Kidney (tissue), 14 donors: ENCODE measurements around the gene COL26A1. TPM values are rescaled to one million over a fixed set of nuclear protein-coding genes. Genes with fewer than 3 reads are reported as not detected.
A peak's percentile ranks its signal among the peaks of the same experiment; 100 is the strongest.

ENCODE experiments used
- DNase-seq, 5 donors: peaks; one replicate each; pipeline ENCODE4 v3.0.0-alpha.2; 2013 to 2020
- FAIRE-seq: peaks from 2 replicates; lab custom pipeline; 2012; peaks lifted over from hg19 to GRCh38; lab: Jason Lieb, UNC
- H3K27ac ChIP-seq, 2 donors: one replicate each; pipeline ENCODE4 v1.7.0; 2013; ENCODE audit warnings: low read depth in 2 of 2, low read length in 2 of 2, inconsistent platforms in 1 of 2
- H3K27me3 ChIP-seq: one replicate; pipeline ENCODE4 v1.7.1; 2013; ENCODE audit warnings: low read length, inconsistent platforms; ENCODE audit not compliant: control insufficient read depth, insufficient read depth
- H3K36me3 ChIP-seq, 3 donors: one replicate each; pipeline versions ENCODE4 v1.7.0 to v1.7.1; 2013; ENCODE audit warnings: low read length in 3 of 3, control low read depth in 1 of 3, inconsistent platforms in 1 of 3; ENCODE audit not compliant: insufficient read depth in 3 of 3, control insufficient read depth in 2 of 3
- H3K4me1 ChIP-seq, 3 donors: one replicate each; pipeline versions ENCODE4 v1.7.0 to v1.7.1; 2013; ENCODE audit warnings: low read length in 3 of 3, inconsistent platforms in 1 of 3, low read depth in 1 of 3; ENCODE audit not compliant: control insufficient read depth in 2 of 3, insufficient read depth in 2 of 3
- H3K4me3 ChIP-seq, 3 donors: one replicate each; pipeline versions ENCODE4 v1.7.0 to v1.8.1; 2013; ENCODE audit warnings: low read length in 3 of 3, control low read depth in 1 of 3, inconsistent platforms in 1 of 3
- H3K9ac ChIP-seq, 3 donors: one replicate each; pipeline versions ENCODE4 v1.7.0 to v1.7.1; 2013; ENCODE audit warnings: low read length in 3 of 3, control low read depth in 1 of 3, inconsistent platforms in 1 of 3
- H3K9me3 ChIP-seq, 3 donors: one replicate each; pipeline versions ENCODE4 v1.7.0 to v1.7.1; 2013; ENCODE audit warnings: low read length in 3 of 3, control low read depth in 1 of 3, inconsistent platforms in 1 of 3; ENCODE audit not compliant: control insufficient read depth in 2 of 3, insufficient read depth in 1 of 3
- intact Hi-C: fragments of 100-400 bp; cut with DNase I; formaldehyde crosslinking; loops from one replicate; pipeline ENCODE4 v1.11.1; 2022
- polyA plus RNA-seq: library from polyadenylated mRNA; stranded (reverse); fragments of 350-450 nt; fragmentation: Illumina TruSeq; extraction: RNeasy Lipid Tissue Mini Kit (QIAGEN cat#74804); gene quantifications from one replicate; pipeline ENCODE4 v1.2.3, GENCODE V29; 2014; ENCODE audit warnings: low read depth, low replicate concordance; ENCODE audit not compliant: insufficient read depth
- total RNA-seq: library from RNA; stranded (reverse); fragmentation: NEBNext Ultra II Directional; extraction: Animal tissue kit (Norgen Biotek cat#: 25700); gene quantifications from one replicate; pipeline ENCODE4 v1.2.1, GENCODE V29; 2021
- TF ChIP-seq, protein P1 (sequence below): IDR thresholded peaks from 3 replicates; pipeline ENCODE4 v1.5.1; 2012; ENCODE audit warnings: mild to moderate bottlenecking, moderate library complexity, borderline replicate concordance; ENCODE audit not compliant: insufficient read depth; ENCODE audit errors: extremely low read depth
- donor health status: control.
- donor health status: control.
- donor health status: control.
- donor health status: control.
- donor health status: control.
- donor health status: DM: yes; HTN: yes; CAD: no.
- donor health status: Normal renal cell carcinoma (clear cell type).

COL26A1 gene
- total and polyA plus RNA-seq, 2 donors from 2014 or later: 1.2 to 3.5 TPM

DNA sequence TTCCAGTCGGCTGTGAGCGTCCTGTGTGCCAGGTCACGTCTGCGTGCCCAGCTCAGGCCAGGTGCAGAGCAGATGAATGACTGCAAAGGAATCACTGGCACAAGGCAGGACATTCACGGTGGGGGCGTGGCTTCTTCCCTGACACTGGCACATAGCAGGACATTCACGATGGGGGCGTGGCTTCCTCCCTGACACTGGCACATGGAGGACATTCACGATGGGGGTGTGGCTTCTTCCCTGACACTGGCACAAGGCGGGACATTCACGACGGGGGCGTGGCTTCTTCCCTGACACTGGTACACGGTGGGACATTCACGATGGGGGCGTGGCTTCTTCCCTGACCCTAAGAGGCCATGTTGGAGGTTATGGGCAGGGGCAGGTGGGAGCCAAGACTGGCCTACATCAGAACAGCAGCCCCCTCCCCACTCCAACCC is 202.1 kb downstream of the COL26A1 start:
- peak in 3 of 5 donors; percentile 57 to 73 (median 65) for DNase-seq
- FAIRE-seq: no peak
- Histone ChIP-seq H3K9ac (no peak overlapping the region), H3K27ac (no peak overlapping the region), H3K27me3 (no peaks in the 10 kb centered on the region), H3K4me3 (no peak overlapping the region), H3K36me3 (no peaks in the 10 kb centered on the region), H3K4me1 (peaks cover 0 to 2% (median 0%) of the 10 kb centered on the region in 3 donors), H3K9me3 (peaks cover 0 to 5% (median 0%) of the 10 kb centered on the region in 3 donors)
- intact Hi-C loops: no loop called here
- TF ChIP-seq, protein P1, sequence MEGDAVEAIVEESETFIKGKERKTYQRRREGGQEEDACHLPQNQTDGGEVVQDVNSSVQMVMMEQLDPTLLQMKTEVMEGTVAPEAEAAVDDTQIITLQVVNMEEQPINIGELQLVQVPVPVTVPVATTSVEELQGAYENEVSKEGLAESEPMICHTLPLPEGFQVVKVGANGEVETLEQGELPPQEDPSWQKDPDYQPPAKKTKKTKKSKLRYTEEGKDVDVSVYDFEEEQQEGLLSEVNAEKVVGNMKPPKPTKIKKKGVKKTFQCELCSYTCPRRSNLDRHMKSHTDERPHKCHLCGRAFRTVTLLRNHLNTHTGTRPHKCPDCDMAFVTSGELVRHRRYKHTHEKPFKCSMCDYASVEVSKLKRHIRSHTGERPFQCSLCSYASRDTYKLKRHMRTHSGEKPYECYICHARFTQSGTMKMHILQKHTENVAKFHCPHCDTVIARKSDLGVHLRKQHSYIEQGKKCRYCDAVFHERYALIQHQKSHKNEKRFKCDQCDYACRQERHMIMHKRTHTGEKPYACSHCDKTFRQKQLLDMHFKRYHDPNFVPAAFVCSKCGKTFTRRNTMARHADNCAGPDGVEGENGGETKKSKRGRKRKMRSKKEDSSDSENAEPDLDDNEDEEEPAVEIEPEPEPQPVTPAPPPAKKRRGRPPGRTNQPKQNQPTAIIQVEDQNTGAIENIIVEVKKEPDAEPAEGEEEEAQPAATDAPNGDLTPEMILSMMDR: no peak

DNA sequence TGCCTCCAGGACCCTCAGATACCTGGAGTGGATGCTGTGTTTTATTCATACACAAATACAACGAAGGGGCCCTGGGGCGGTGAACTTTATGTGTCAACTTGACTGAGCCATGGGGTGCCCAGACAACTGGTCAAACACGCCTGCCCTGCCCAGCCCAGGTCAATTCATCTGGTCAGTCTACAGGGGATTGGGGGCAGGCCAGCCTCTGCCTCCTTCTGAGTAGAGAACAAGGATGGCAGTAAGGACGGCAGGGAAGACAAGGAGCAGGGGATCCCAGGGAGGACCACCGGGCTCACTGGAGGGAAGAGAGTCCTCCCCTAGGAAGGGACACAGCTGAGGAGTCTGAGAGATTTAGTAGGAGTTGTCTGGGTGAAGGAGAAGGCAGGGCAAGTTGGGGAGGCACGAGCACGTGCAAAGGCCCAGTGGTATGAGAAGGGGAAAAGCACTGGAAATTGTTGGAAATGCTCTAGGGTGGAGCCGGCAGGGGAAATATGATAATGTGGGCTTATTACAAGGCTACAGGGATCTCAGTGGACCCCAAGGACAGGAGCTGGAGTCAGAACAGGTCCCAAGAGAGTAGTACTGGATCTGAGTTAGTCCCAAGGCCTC is 203.0 kb downstream of the COL26A1 start:
- no peaks in the 10 kb centered on the region for H3K36me3 ChIP-seq
- H3K27me3 ChIP-seq: no peaks in the 10 kb centered on the region
- DNase-seq (peak in 1 of 5 donors; percentile 22), FAIRE-seq (no peak)
- H3K9me3 ChIP-seq: peaks cover 0 to 5% (median 0%) of the 10 kb centered on the region in 3 donors
- peaks cover 0 to 2% (median 0%) of the 10 kb centered on the region in 3 donors for H3K4me1 ChIP-seq
- intact Hi-C loops: no loop called here
- no peak overlapping the region for H3K4me3 ChIP-seq
- no peak overlapping the region for H3K27ac ChIP-seq
- H3K9ac ChIP-seq: no peak overlapping the region
- TF ChIP-seq, protein P1: no peak

DNA sequence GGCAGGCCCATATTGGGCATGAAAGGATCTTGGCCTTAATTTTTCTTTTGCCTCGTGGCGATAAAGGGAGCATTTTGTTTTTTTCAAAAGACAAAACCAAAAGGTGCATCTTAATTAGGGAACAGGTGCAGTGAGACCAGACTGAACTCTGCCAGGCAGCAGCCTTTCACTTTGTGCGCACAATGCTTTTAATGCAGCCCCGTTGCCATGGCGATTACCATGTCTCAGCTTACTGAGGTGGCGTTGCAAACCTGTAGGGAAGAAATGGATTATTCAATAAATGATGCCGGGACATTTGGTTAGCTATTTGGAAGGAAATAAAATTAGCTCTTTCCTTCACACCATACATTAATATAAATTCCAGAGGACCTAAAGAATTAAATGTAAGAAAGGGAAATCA is 204.6 kb downstream of the COL26A1 start:
- H3K27me3 ChIP-seq: no peaks in the 10 kb centered on the region
- intact Hi-C loops: no loop called here
- FAIRE-seq (no peak), DNase-seq (peak in 2 of 5 donors; percentile 10 to 37)
- peaks cover 0 to 11% (median 2%) of the 10 kb centered on the region in 3 donors for H3K9me3 ChIP-seq
- no peak overlapping the region for H3K9ac ChIP-seq
- peaks cover 0 to 2% (median 0%) of the 10 kb centered on the region in 3 donors for H3K4me1 ChIP-seq
- no peak overlapping the region for H3K27ac ChIP-seq
- no peak overlapping the region for H3K4me3 ChIP-seq
- no peaks in the 10 kb centered on the region for H3K36me3 ChIP-seq
- TF ChIP-seq, protein P1: no peak
